Inflammatory macrophage treated with lipopolysaccharide for 1 hour (primary cell): ENCODE data around the gene RALB.
A peak's percentile ranks its signal among the peaks of the same experiment; 100 is the strongest.
"Not testable (repeated sequence)": the region's sequence is repeated elsewhere in the genome, so short reads cannot be mapped to it uniquely, and the experiment has no call there.

Experiments used
- DNase-seq, 2 donors: peaks; one replicate each; pipeline ENCODE4 v3.0.0-alpha.2; 2020 to 2022

The RALB gene

GRCh38 chr2:120318626-120319025, 66.0 kb downstream of the RALB start:
- DNase-seq = no peak

- no peak for DNase-seq
Observed at GRCh38 chr2:120319123-120319522, 66.5 kb downstream of the RALB start.

GRCh38 chr2:120319686-120320317, 67.2 kb downstream of the RALB start:
- no peak for DNase-seq

- no peak for DNase-seq
Observed at GRCh38 chr2:120320318-120320851, 67.7 kb downstream of the RALB start.

- not testable (repeated sequence) for DNase-seq
Observed at GRCh38 chr2:120320887-120321556, 68.4 kb downstream of the RALB start.

GRCh38 chr2:120321721-120322284, 69.2 kb downstream of the RALB start:
- no peak for DNase-seq

- no peak for DNase-seq
Observed at GRCh38 chr2:120322329-120322728, 69.7 kb downstream of the RALB start.

- DNase-seq = no peak
Observed at GRCh38 chr2:120323214-120323613, 70.6 kb downstream of the RALB start.

- no peak for DNase-seq
Observed at GRCh38 chr2:120323807-120324399, 71.3 kb downstream of the RALB start.

- DNase-seq = no peak
Observed at GRCh38 chr2:120324933-120325332, 72.3 kb downstream of the RALB start.

- DNase-seq = no peak
Observed at GRCh38 chr2:120326066-120326465, 73.4 kb downstream of the RALB start.

- no peak for DNase-seq
Observed at GRCh38 chr2:120330946-120331822, 78.5 kb downstream of the RALB start.

GRCh38 chr2:120331903-120332302, 79.3 kb downstream of the RALB start:
- DNase-seq = no peak

GRCh38 chr2:120332384-120332783, 79.7 kb downstream of the RALB start:
- DNase-seq = no peak

- no peak for DNase-seq
Observed at GRCh38 chr2:120334068-120334467, 81.4 kb downstream of the RALB start.

GRCh38 chr2:120336749-120337148, 84.1 kb downstream of the RALB start:
- DNase-seq = no peak

GRCh38 chr2:120338015-120338414, 85.4 kb downstream of the RALB start:
- DNase-seq = peak; percentile 73 to 77

GRCh38 chr2:120341977-120342376, 89.3 kb downstream of the RALB start:
- DNase-seq = no peak

GRCh38 chr2:120342446-120342845, 89.8 kb downstream of the RALB start:
- DNase-seq = no peak

GRCh38 chr2:120343100-120343432, 90.4 kb downstream of the RALB start:
- DNase-seq = no peak

- DNase-seq = peak; percentile 23 to 52
Observed at GRCh38 chr2:120343433-120344105, 90.9 kb downstream of the RALB start.
